Urinary bladder (tissue), 4 donors: Measurements from ENCODE around the gene BMPER. TPM values are rescaled to one million over a fixed set of nuclear protein-coding genes. Genes with fewer than 3 reads are reported as not detected.

Experiments used
- DNase-seq: peaks from one replicate; pipeline ENCODE4 v3.0.0-alpha.2; 2015; ENCODE audit errors: extremely low spot score
- H3K27ac ChIP-seq: one replicate; pipeline ENCODE4 v1.5.1; 2013; ENCODE audit warnings: low read depth, mild to moderate bottlenecking, moderate library complexity
- H3K36me3 ChIP-seq: one replicate; pipeline ENCODE4 v1.6.1; 2013; ENCODE audit warnings: mild to moderate bottlenecking, moderate library complexity; ENCODE audit not compliant: insufficient read depth
- H3K4me1 ChIP-seq: one replicate; pipeline ENCODE4 v1.6.1; 2013; ENCODE audit warnings: mild to moderate bottlenecking, moderate library complexity; ENCODE audit not compliant: insufficient read depth
- H3K4me3 ChIP-seq: one replicate; pipeline ENCODE4 v1.5.1; 2013; ENCODE audit warnings: low read depth, low read length
- WGBS: extraction: QIAGEN DNeasy Blood & Tissue Kit; methylation state at CpG from one replicate; pipeline ENCODE4 v1.1.7; 2013; 5-methylcytosine and 5-hydroxymethylcytosine counted together
- polyA plus RNA-seq: library from polyadenylated mRNA; stranded (reverse); fragments of 200-250 nt; gene quantifications from one replicate; pipeline ENCODE4 v1.2.3, GENCODE V29; 2013
- total RNA-seq: library from RNA; depleted of rRNA; stranded (reverse); fragments of >200 nt; gene quantifications from one replicate; pipeline ENCODE4 v1.2.3, GENCODE V29; 2014
- donor health status: healthy with polysubstance abuse.
- donor health status: healthy.

BMPER gene
- total and polyA plus RNA-seq, 2 donors = 3.5 to 18.9 TPM

- Histone ChIP-seq H3K4me3 (no peak overlapping the region), H3K27ac (no peak overlapping the region), H3K36me3 (no peaks in the 10 kb centered on the region), H3K4me1 (no peaks in the 10 kb centered on the region)
- WGBS = 61% methylated on average over 3 of the region's 3 CpGs
- DNase-seq = no peak
Measured at GRCh38 chr7:34111031-34111430, 205.7 kb downstream of the BMPER start.

GRCh38 chr7:34115503-34115902, 210.2 kb downstream of the BMPER start:
- no peak for DNase-seq
- H3K27ac ChIP-seq = no peak overlapping the region
- H3K4me1 ChIP-seq = no peaks in the 10 kb centered on the region
- WGBS = 98% methylated on average over 1 of the region's 1 CpG
- no peak overlapping the region for H3K4me3 ChIP-seq
- H3K36me3 ChIP-seq = no peaks in the 10 kb centered on the region

GRCh38 chr7:34117573-34117972, 212.2 kb downstream of the BMPER start:
- 88% methylated on average over 3 of the region's 3 CpGs for WGBS
- Histone ChIP-seq H3K4me1 (no peaks in the 10 kb centered on the region), H3K36me3 (no peaks in the 10 kb centered on the region), H3K27ac (no peak overlapping the region), H3K4me3 (no peak overlapping the region)
- DNase-seq = no peak

- DNase-seq = no peak
- Histone ChIP-seq H3K4me1 (no peaks in the 10 kb centered on the region), H3K36me3 (no peaks in the 10 kb centered on the region), H3K27ac (no peak overlapping the region), H3K4me3 (no peak overlapping the region)
- 60% methylated on average over 1 of the region's 1 CpG for WGBS
Measured at GRCh38 chr7:34121366-34121765, 216.0 kb downstream of the BMPER start.

- WGBS = 89% methylated on average over 2 of the region's 2 CpGs
- no peak for DNase-seq
- H3K4me3 ChIP-seq = no peak overlapping the region
- no peak overlapping the region for H3K27ac ChIP-seq
- H3K36me3 ChIP-seq = no peaks in the 10 kb centered on the region
- no peaks in the 10 kb centered on the region for H3K4me1 ChIP-seq
Measured at GRCh38 chr7:34123316-34123715, 218.0 kb downstream of the BMPER start.

GRCh38 chr7:34124765-34125164, 219.4 kb downstream of the BMPER start:
- H3K4me1 ChIP-seq = no peaks in the 10 kb centered on the region
- WGBS = 0% methylated on average over 1 of the region's 1 CpG
- no peak overlapping the region for H3K4me3 ChIP-seq
- no peaks in the 10 kb centered on the region for H3K36me3 ChIP-seq
- DNase-seq = no peak
- H3K27ac ChIP-seq = no peak overlapping the region

GRCh38 chr7:34128762-34129161, 223.4 kb downstream of the BMPER start:
- WGBS = 49% methylated on average over 5 of the region's 5 CpGs
- Histone ChIP-seq H3K27ac (no peak overlapping the region), H3K36me3 (no peaks in the 10 kb centered on the region), H3K4me1 (no peaks in the 10 kb centered on the region), H3K4me3 (no peak overlapping the region)
- DNase-seq = no peak

- H3K27ac ChIP-seq = no peak overlapping the region
- 83% methylated on average over 5 of the region's 5 CpGs for whole genome bisulfite sequencing
- H3K4me3 ChIP-seq = no peak overlapping the region
Measured at GRCh38 chr7:34130558-34131295, 225.4 kb downstream of the BMPER start.

GRCh38 chr7:34131371-34131770, 226.0 kb downstream of the BMPER start:
- H3K4me3 ChIP-seq = no peak overlapping the region
- no peaks in the 10 kb centered on the region for H3K4me1 ChIP-seq
- no peak overlapping the region for H3K27ac ChIP-seq
- 71% methylated on average over 9 of the region's 9 CpGs for WGBS
- no peaks in the 10 kb centered on the region for H3K36me3 ChIP-seq
- DNase-seq = no peak

More at GRCh38 chr7:34130558-34131295, 225.4 kb downstream of the BMPER start:
- Histone ChIP-seq H3K4me1 (no peaks in the 10 kb centered on the region), H3K36me3 (no peaks in the 10 kb centered on the region)
- no peak for DNase-seq

- Histone ChIP-seq H3K27ac (no peak overlapping the region), H3K36me3 (no peaks in the 10 kb centered on the region), H3K4me3 (no peak overlapping the region), H3K4me1 (no peaks in the 10 kb centered on the region)
- WGBS = 84% methylated on average over 8 of the region's 8 CpGs
- DNase-seq = no peak
Measured at GRCh38 chr7:34133356-34133982, 228.1 kb downstream of the BMPER start.

- WGBS = 44% methylated on average over 12 of the region's 12 CpGs
- no peak overlapping the region for H3K4me3 ChIP-seq
- no peaks in the 10 kb centered on the region for H3K36me3 ChIP-seq
- DNase-seq = peak; percentile 59
- H3K27ac ChIP-seq = no peak overlapping the region
- no peaks in the 10 kb centered on the region for H3K4me1 ChIP-seq
Measured at GRCh38 chr7:34133983-34134782, 228.8 kb downstream of the BMPER start.

GRCh38 chr7:34135924-34136323, 230.6 kb downstream of the BMPER start:
- Histone ChIP-seq H3K4me3 (no peak overlapping the region), H3K4me1 (no peaks in the 10 kb centered on the region), H3K27ac (no peak overlapping the region), H3K36me3 (no peaks in the 10 kb centered on the region)
- 67% methylated on average over 4 of the region's 4 CpGs for WGBS
- no peak for DNase-seq

- 77% methylated on average over 5 of the region's 5 CpGs for WGBS
- Histone ChIP-seq H3K4me3 (no peak overlapping the region), H3K36me3 (no peaks in the 10 kb centered on the region), H3K27ac (no peak overlapping the region), H3K4me1 (no peaks in the 10 kb centered on the region)
- DNase-seq = no peak
Measured at GRCh38 chr7:34136698-34137097, 231.4 kb downstream of the BMPER start.

- H3K27ac ChIP-seq = no peak overlapping the region
- H3K36me3 ChIP-seq = no peaks in the 10 kb centered on the region
- no peak overlapping the region for H3K4me3 ChIP-seq
- no peak for DNase-seq
- H3K4me1 ChIP-seq = no peaks in the 10 kb centered on the region
- 62% methylated on average over 4 of the region's 4 CpGs for WGBS
Measured at GRCh38 chr7:34137176-34137575, 231.8 kb downstream of the BMPER start.
